K562 (cell line): ENCODE data around the gene GADD45GIP1. TPM values are rescaled to one million over a fixed set of nuclear protein-coding genes. Genes with fewer than 3 reads are reported as not detected.

ENCODE experiments used
- microRNA-seq: library from miRNA; unstranded; fragments of <30 nt; microRNA quantifications from one replicate; pipeline ENCODE4, GENCODE V29; 2018; ENCODE audit warnings: borderline microRNAs expressed
- polyA plus RNA-seq, 8 experiments: library from polyadenylated mRNA; depleted of rRNA in 4 of 8; stranded (reverse) in 5 of 8; unstranded in 3 of 8; fragments of >200 nt; fragmentation: Nextera tagmentation in 2 of 8; fragmentation: Illumina TruSeq in 1 of 8; extraction: Ambion mirVana in 2 of 8; extraction: Trizol in 1 of 8; gene quantifications; 2 replicates each; pipeline versions ENCODE4 v1.2.1 to v1.2.3, GENCODE V29; 2011 to 2014; ENCODE audit warnings: inconsistent platforms in 1 of 8, missing spikeins in 1 of 8
- small RNA-seq: library from RNA; depleted of rRNA; stranded (forward); fragments of <200 nt; gene quantifications from one replicate; pipeline ENCODE3, GENCODE V24; 2014
- total RNA-seq, 7 experiments: library from RNA; depleted of rRNA in 6 of 7; stranded (reverse); fragments of >200 nt in 6 of 7; fragmentation: Illumina TruSeq in 2 of 7; extraction: Trizol in 2 of 7; gene quantifications; 2 replicates each; pipeline versions ENCODE4 v1.2.1 to v1.2.3, GENCODE V29; 2011 to 2021; ENCODE audit warnings: low replicate concordance in 1 of 7

The GADD45GIP1 gene
- total and polyA plus RNA-seq, 9 of the 15 experiments (the other 6 are each of a cell fraction or from before 2014, with no cell fraction given), result 5.1 to 161 (median 29.2) TPM

Small RNA genes lying within 50 kb of the gene (microRNA-seq; reads per million reads assigned to microRNA genes)
- gene MIR5695, result not detected
- 2.5 reads per million, percentile 30 among the genes with 10 or more reads in this experiment for gene MIR6515

Small RNA genes lying within 50 kb of the gene (small RNA-seq; reads per million reads assigned to genes)
- gene MIR5695 (0.11 reads per million), gene MIR6515 (0.88 reads per million, percentile 53 among the genes with 10 or more reads in this experiment)

Other genes with a start within 250 kb of the GADD45GIP1 start
Only the 7 nearest of the 25 such genes appear.
- 25.7 and 37.9 TPM in 2 replicates for gene GCDH, start 66.1 kb downstream of the GADD45GIP1 start, total RNA-seq (2014; rRNA removed)
- 11.5 and 17.7 TPM in 2 replicates for gene GCDH, start 66.1 kb downstream of the GADD45GIP1 start, total RNA-seq (2014; rRNA removed; fragmentation: Illumina TruSeq; extraction: Trizol)
- 19.1 and 21.3 TPM in 2 replicates for gene GCDH, start 66.1 kb downstream of the GADD45GIP1 start, total RNA-seq (2015; rRNA removed; fragmentation: Illumina TruSeq; extraction: Trizol)
- 40.1 and 47.5 TPM in 2 replicates for gene GCDH, start 66.1 kb downstream of the GADD45GIP1 start, total RNA-seq (2021)
- gene GCDH, start 66.1 kb downstream of the GADD45GIP1 start, polyA plus RNA-seq (2011; rRNA removed), result 16.8 and 19.8 TPM in 2 replicates
- 20.6 and 38.9 TPM in 2 replicates for gene GCDH, start 66.1 kb downstream of the GADD45GIP1 start, polyA plus RNA-seq (2014; fragmentation: Illumina TruSeq; extraction: Trizol)
- 1 to 10 TPM; 2.9 to 5.5 TPM for gene GCDH, start 66.1 kb downstream of the GADD45GIP1 start, polyA plus RNA-seq (2014; fragmentation: Nextera tagmentation; extraction: Ambion mirVana)
- 44.7 and 50.8 TPM in 2 replicates for gene GCDH, start 66.1 kb downstream of the GADD45GIP1 start, polyA plus RNA-seq (2014; rRNA removed)
- 0.98 and 1.5 TPM in 2 replicates for gene SYCE2, start 37.9 kb downstream of the GADD45GIP1 start, total RNA-seq (2014; rRNA removed)
- gene SYCE2, start 37.9 kb downstream of the GADD45GIP1 start, total RNA-seq (2014; rRNA removed; fragmentation: Illumina TruSeq; extraction: Trizol), result 0.57 and 1.2 TPM in 2 replicates
- 0.62 and 0.79 TPM in 2 replicates for gene SYCE2, start 37.9 kb downstream of the GADD45GIP1 start, total RNA-seq (2015; rRNA removed; fragmentation: Illumina TruSeq; extraction: Trizol)
- 0.67 and 0.69 TPM in 2 replicates for gene SYCE2, start 37.9 kb downstream of the GADD45GIP1 start, total RNA-seq (2021)
- 1.2 and 1.7 TPM in 2 replicates for gene SYCE2, start 37.9 kb downstream of the GADD45GIP1 start, polyA plus RNA-seq (2011; rRNA removed)
- 2.1 TPM in 2 replicates for gene SYCE2, start 37.9 kb downstream of the GADD45GIP1 start, polyA plus RNA-seq (2014; fragmentation: Illumina TruSeq; extraction: Trizol)
- gene SYCE2, start 37.9 kb downstream of the GADD45GIP1 start, polyA plus RNA-seq (2014; fragmentation: Nextera tagmentation; extraction: Ambion mirVana), result under 1 TPM; 0.92 to 0.99 TPM
- 0.85 and 2.1 TPM in 2 replicates for gene SYCE2, start 37.9 kb downstream of the GADD45GIP1 start, polyA plus RNA-seq (2014; rRNA removed)
- gene FARSA, start 23.5 kb downstream of the GADD45GIP1 start, total RNA-seq (2014; rRNA removed), result 186 and 188 TPM in 2 replicates
- 23.7 and 36.8 TPM in 2 replicates for gene FARSA, start 23.5 kb downstream of the GADD45GIP1 start, total RNA-seq (2014; rRNA removed; fragmentation: Illumina TruSeq; extraction: Trizol)
- gene FARSA, start 23.5 kb downstream of the GADD45GIP1 start, total RNA-seq (2015; rRNA removed; fragmentation: Illumina TruSeq; extraction: Trizol), result 89.6 and 102 TPM in 2 replicates
- 237 TPM in 2 replicates for gene FARSA, start 23.5 kb downstream of the GADD45GIP1 start, total RNA-seq (2021)
- 25.2 and 39.6 TPM in 2 replicates for gene FARSA, start 23.5 kb downstream of the GADD45GIP1 start, polyA plus RNA-seq (2011; rRNA removed)
- 173 and 186 TPM in 2 replicates for gene FARSA, start 23.5 kb downstream of the GADD45GIP1 start, polyA plus RNA-seq (2014; fragmentation: Illumina TruSeq; extraction: Trizol)
- 10 to 100 TPM; 32.6 to 40.0 TPM for gene FARSA, start 23.5 kb downstream of the GADD45GIP1 start, polyA plus RNA-seq (2014; fragmentation: Nextera tagmentation; extraction: Ambion mirVana)
- gene FARSA, start 23.5 kb downstream of the GADD45GIP1 start, polyA plus RNA-seq (2014; rRNA removed), result 117 and 142 TPM in 2 replicates
- 673 and 912 TPM in 2 replicates for gene CALR, start 18.6 kb downstream of the GADD45GIP1 start, total RNA-seq (2014; rRNA removed)
- gene CALR, start 18.6 kb downstream of the GADD45GIP1 start, total RNA-seq (2014; rRNA removed; fragmentation: Illumina TruSeq; extraction: Trizol), result 473 and 509 TPM in 2 replicates
- gene CALR, start 18.6 kb downstream of the GADD45GIP1 start, total RNA-seq (2015; rRNA removed; fragmentation: Illumina TruSeq; extraction: Trizol), result 794 and 811 TPM in 2 replicates
- 730 and 790 TPM in 2 replicates for gene CALR, start 18.6 kb downstream of the GADD45GIP1 start, total RNA-seq (2021)
- 628 and 644 TPM in 2 replicates for gene CALR, start 18.6 kb downstream of the GADD45GIP1 start, polyA plus RNA-seq (2011; rRNA removed)
- 643 and 731 TPM in 2 replicates for gene CALR, start 18.6 kb downstream of the GADD45GIP1 start, polyA plus RNA-seq (2014; fragmentation: Illumina TruSeq; extraction: Trizol)
- 100 to 1,000 TPM; 126 to 147 TPM for gene CALR, start 18.6 kb downstream of the GADD45GIP1 start, polyA plus RNA-seq (2014; fragmentation: Nextera tagmentation; extraction: Ambion mirVana)
- gene CALR, start 18.6 kb downstream of the GADD45GIP1 start, polyA plus RNA-seq (2014; rRNA removed), result 642 and 658 TPM in 2 replicates
- gene RAD23A, start 11.4 kb downstream of the GADD45GIP1 start, total RNA-seq (2014; rRNA removed), result 181 and 279 TPM in 2 replicates
- 47.8 and 56.5 TPM in 2 replicates for gene RAD23A, start 11.4 kb downstream of the GADD45GIP1 start, total RNA-seq (2014; rRNA removed; fragmentation: Illumina TruSeq; extraction: Trizol)
- 102 and 103 TPM in 2 replicates for gene RAD23A, start 11.4 kb downstream of the GADD45GIP1 start, total RNA-seq (2015; rRNA removed; fragmentation: Illumina TruSeq; extraction: Trizol)
- gene RAD23A, start 11.4 kb downstream of the GADD45GIP1 start, total RNA-seq (2021), result 143 and 155 TPM in 2 replicates
- 44.1 and 61.2 TPM in 2 replicates for gene RAD23A, start 11.4 kb downstream of the GADD45GIP1 start, polyA plus RNA-seq (2011; rRNA removed)
- 179 and 212 TPM in 2 replicates for gene RAD23A, start 11.4 kb downstream of the GADD45GIP1 start, polyA plus RNA-seq (2014; fragmentation: Illumina TruSeq; extraction: Trizol)
- gene RAD23A, start 11.4 kb downstream of the GADD45GIP1 start, polyA plus RNA-seq (2014; fragmentation: Nextera tagmentation; extraction: Ambion mirVana), result 10 to 100 TPM in 1 of 2 experiments, 1 to 10 TPM in 1; 9.5 to 40.4 TPM
- 101 and 127 TPM in 2 replicates for gene RAD23A, start 11.4 kb downstream of the GADD45GIP1 start, polyA plus RNA-seq (2014; rRNA removed)
- gene DAND5, start 12.4 kb upstream of the GADD45GIP1 start, total RNA-seq (2014; rRNA removed), result 0.27 and 0.82 TPM in 2 replicates
- 0.38 and 0.40 TPM in 2 replicates for gene DAND5, start 12.4 kb upstream of the GADD45GIP1 start, total RNA-seq (2014; rRNA removed; fragmentation: Illumina TruSeq; extraction: Trizol)
- gene DAND5, start 12.4 kb upstream of the GADD45GIP1 start, total RNA-seq (2015; rRNA removed; fragmentation: Illumina TruSeq; extraction: Trizol), result 0.22 and 0.23 TPM in 2 replicates
- gene DAND5, start 12.4 kb upstream of the GADD45GIP1 start, total RNA-seq (2021), result 0.74 and 0.78 TPM in 2 replicates
- 0.60 and 0.89 TPM in 2 replicates for gene DAND5, start 12.4 kb upstream of the GADD45GIP1 start, polyA plus RNA-seq (2011; rRNA removed)
- 0.71 and 0.83 TPM in 2 replicates for gene DAND5, start 12.4 kb upstream of the GADD45GIP1 start, polyA plus RNA-seq (2014; fragmentation: Illumina TruSeq; extraction: Trizol)
- under 1 TPM; 0.42 to 0.63 TPM for gene DAND5, start 12.4 kb upstream of the GADD45GIP1 start, polyA plus RNA-seq (2014; fragmentation: Nextera tagmentation; extraction: Ambion mirVana)
- gene DAND5, start 12.4 kb upstream of the GADD45GIP1 start, polyA plus RNA-seq (2014; rRNA removed), result 0.50 and 0.66 TPM in 2 replicates
- 5.4 and 7.7 TPM in 2 replicates for gene NFIX, start 38.3 kb upstream of the GADD45GIP1 start, total RNA-seq (2014; rRNA removed)
- 2.3 and 6.4 TPM in 2 replicates for gene NFIX, start 38.3 kb upstream of the GADD45GIP1 start, total RNA-seq (2014; rRNA removed; fragmentation: Illumina TruSeq; extraction: Trizol)
- gene NFIX, start 38.3 kb upstream of the GADD45GIP1 start, total RNA-seq (2015; rRNA removed; fragmentation: Illumina TruSeq; extraction: Trizol), result 3.1 and 3.8 TPM in 2 replicates
- 23.1 and 26.8 TPM in 2 replicates for gene NFIX, start 38.3 kb upstream of the GADD45GIP1 start, total RNA-seq (2021)
- gene NFIX, start 38.3 kb upstream of the GADD45GIP1 start, polyA plus RNA-seq (2011; rRNA removed), result 2.9 and 5.6 TPM in 2 replicates
- 7.7 and 9.2 TPM in 2 replicates for gene NFIX, start 38.3 kb upstream of the GADD45GIP1 start, polyA plus RNA-seq (2014; fragmentation: Illumina TruSeq; extraction: Trizol)
- gene NFIX, start 38.3 kb upstream of the GADD45GIP1 start, polyA plus RNA-seq (2014; fragmentation: Nextera tagmentation; extraction: Ambion mirVana), result under 1 TPM; 0.28 to 0.34 TPM
- 6.8 and 7.2 TPM in 2 replicates for gene NFIX, start 38.3 kb upstream of the GADD45GIP1 start, polyA plus RNA-seq (2014; rRNA removed)